HTERT RPE-1 (cell line): ENCODE measurements around the gene SNX13.
"Not testable (repeated sequence)": the region's sequence is repeated elsewhere in the genome, so short reads cannot be mapped to it uniquely, and the experiment has no call there.

ENCODE experiments used
- in situ Hi-C: fragments of 300-500 bp; cut with MboI; formaldehyde crosslinking; loops from 4 replicates; pipeline ENCODE4 v1.14.3; 2020; ENCODE audit warnings: low sequenced_read_pairs

Gene SNX13

DNA sequence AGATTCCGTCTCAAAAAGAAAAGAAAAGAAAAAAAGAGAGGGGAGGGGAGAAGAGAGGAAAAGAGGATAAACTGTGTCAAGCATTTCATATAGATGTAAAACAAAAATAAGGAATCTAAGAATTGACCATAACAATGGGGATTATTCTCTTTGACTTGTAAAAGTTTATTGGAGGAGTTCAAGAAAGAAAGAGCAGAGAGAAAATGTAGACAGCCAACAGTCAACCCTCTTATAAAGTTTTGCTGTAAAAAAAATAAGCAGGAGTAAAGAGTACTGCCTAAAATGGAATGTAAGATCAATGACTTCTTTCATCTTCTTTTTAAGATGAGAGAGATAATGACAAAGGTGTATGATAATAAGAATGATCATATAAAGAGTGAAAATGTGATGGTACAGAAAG is 87.9 kb downstream of the SNX13 start:
- in situ Hi-C loops = no loop called here

DNA sequence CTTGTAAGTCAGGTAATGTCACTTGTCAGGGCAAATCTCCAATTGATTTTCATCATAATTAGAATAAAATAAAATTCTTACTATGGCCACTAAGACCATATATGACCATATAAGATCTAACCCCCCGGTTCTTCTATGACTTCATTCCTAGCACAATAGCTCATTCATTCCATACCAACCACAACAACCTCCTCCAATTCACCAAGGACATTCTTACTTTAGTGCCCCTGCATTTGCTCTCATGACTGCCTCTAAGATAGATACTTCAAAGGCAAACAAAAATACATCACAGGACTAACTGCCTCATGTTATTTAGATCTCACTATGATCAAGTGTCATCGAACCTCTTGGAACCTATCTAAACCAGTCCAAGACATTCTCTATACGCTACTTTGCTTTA is 90.8 kb downstream of the SNX13 start:
- in situ Hi-C loops = no loop called here

DNA sequence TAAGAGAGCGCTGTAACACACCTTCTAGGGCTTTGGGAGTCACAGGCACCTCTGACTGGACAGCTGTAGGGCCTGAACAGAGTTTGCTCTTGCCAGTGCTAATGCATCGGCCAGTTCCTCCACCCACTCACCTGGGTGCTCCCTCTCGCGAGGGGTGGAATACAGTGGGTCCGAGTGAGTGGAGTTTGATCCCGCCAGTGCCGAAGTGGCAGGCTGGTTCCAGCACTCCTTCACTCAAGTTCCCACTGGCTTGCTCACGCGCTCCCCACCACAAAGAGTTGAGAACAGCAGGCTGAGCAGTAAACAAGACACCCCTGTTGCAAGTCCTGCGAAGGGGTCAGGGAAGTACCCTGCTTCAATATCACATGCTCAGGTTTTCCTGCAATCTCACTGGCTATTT is 91.8 kb downstream of the SNX13 start:
- in situ Hi-C loops = no loop called here

DNA sequence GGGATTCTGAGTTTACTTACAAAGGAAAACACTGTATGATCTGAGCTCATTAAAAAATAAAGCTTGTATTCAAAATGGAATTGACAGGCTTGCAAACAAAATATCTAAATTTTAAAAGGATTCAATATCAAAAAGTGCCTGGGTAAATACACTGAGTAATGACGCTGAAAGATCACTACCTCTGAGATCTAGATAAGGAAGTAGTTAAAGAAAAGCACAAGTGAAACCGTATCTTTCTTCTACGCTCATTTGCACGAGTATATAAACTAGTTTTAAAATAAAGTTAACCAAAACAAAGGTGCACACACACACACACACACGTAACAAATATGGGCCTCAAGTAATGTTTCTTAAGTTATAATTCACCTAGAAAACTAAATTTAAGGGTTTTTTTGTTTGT is 93.4 kb downstream of the SNX13 start:
- in situ Hi-C loops = no loop called here

DNA sequence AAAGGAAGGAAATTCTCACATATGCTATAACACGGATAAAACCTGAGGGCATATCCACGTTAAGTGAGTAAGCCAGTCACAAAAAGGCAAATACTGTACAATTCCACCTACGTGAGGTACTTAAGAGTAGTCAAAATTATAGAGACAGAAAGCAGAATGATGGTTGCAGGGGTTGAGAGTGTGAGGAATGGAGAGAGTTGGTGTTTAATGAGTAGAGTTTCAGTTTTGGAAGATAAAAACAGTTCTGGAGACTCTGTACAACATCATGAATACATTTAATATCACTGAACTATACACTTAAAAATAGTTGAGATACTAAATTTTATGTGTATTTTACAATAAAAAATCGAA is 95.1 kb downstream of the SNX13 start:
- in situ Hi-C loops = no loop called here

DNA sequence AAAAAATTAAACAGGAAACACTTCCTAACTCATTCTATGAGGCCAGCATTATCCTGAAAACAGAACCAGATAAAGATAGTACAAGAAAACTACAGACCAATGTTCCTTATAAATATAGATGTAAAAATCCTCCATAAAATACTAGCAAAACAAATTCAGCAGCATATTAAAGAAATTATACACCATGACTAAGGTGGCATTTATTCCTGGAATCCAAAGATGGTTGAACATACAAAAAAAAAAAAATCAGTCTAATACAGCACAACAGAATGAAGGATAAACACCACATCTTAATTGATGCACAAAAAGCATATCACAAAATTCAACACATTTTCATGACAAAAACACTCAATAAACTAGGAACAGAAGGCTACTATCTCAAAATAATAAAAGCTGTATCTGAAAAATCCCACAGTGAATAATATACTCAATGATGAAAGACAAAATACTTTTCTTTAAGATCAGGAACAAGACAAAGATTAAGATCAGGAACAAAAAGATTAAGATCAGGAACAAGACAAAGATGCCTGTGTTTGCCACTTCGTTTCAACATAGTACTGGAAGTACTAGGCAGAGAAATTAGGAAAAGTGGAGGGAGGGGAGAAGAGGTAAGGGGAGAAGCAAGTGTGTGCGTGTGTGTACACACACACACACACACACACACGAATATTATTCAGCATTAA is 95.6 kb downstream of the SNX13 start:
- in situ Hi-C loops = no loop called here

DNA sequence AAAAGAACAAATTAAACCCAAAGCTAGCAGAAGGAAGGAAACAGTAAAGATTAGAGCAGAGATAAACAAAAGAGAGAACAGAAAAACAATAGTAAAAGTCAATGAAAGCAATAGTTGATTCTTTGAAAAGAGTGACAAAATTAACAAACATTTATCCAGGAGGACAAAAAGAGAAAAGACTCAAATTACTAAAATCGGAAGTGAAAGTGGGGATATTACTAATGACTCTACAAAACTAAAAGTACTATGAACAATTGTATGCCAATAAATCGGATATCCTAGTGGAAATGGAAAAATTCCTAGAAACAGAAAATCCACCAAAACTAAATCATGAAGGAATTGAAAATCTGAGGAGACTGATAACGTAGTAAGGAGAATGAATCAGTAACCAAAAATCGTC is 96.3 kb downstream of the SNX13 start:
- in situ Hi-C loops = no loop called here

DNA sequence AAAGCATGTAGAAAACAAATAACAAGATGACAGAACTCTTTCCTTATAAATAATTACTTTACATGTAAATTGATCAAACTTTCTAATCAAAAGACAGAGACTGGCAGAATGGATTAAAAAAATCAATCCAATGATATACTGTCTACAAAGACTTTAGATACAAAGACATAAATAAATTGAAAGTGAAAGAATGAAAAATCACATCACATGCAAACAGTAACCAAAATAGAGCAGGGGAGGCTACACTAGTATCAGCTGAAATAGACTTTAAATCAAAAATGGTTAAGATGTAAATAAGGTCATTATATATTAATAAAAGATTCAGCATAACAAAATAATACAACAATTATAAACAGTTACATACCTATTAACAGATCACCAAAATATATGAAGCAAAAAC is 97.3 kb downstream of the SNX13 start:
- in situ Hi-C loops = no loop called here

DNA sequence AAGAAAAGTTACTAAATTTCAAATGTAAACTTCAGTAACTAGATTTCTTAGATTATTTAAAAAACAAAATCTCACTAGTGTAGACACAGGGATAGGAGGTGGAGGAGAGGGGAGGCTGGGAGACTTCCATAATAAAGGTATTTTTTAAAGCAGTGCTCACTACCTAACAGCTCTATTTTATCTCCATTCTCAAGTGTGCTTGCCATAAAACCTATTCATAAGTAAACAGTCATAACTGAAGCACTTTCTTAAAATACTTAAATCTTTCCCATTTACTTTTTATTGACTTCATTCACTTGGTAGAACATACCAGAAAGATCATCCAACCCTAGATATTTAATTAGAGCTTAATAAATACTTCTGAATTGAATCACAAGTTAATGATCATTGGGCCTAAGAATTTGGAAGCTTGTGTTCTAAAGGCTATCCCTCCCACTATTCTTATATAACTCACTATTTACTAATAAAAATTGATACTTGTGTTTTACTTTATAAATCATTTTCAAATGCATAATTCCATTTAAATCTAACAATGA is 107.4 kb downstream of the SNX13 start:
- in situ Hi-C loops = no loop called here

DNA sequence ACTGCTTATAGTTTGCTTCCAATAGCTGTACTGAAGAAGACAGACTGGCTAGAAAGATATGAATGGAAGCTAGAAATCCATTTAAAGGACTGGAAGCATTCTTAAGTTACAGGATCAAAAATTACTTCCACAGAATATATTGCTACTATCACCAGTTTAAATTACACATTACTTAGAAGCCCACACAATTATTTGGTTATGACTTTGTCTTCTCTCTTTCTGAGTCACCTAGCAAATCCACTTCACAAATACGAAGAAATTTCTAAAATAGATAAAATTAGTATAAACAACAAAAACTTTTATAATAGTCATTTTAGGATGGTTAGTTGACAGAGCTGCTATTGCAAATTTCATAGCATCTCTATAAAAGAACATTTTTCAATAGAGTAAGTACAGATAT is 108.1 kb downstream of the SNX13 start:
- in situ Hi-C loops = no loop called here

DNA sequence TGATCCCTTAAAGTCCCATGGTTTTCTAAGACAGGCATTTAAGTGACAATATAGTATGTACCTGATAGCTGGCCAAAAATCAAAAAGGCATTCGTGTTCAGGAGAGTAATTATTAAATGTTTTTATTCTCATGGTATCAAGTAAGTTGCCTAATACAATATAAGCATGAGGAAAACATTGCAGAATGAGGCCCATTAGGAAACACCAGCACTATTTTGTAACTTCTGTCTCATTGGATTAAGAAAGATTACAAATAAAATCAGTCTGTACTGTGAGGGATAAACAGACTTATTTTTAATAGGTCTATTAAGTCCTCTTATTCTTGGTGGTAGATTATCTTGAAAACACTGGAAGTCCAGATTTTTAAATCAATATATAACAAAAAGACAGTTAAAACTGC is 110.1 kb downstream of the SNX13 start:
- in situ Hi-C loops = no loop called here

DNA sequence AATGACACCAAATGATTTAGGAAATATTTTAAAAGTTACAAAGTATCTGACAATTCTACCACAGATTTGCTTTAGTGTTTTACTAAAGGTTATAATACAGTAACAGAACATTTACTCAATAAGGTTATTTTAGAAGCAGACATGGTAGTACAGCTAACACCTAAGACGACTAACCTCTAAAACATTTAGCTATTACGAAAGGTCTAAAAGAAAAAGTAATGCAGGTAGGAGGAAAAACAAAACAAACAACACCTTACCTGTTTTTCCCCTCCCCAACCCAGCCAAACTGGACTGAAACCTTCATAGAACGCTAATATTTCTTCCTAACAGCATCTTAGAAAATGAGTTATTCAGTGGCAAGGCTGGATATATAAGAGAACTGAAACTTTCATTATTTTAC is 111.3 kb downstream of the SNX13 start:
- in situ Hi-C loops = no loop called here

DNA sequence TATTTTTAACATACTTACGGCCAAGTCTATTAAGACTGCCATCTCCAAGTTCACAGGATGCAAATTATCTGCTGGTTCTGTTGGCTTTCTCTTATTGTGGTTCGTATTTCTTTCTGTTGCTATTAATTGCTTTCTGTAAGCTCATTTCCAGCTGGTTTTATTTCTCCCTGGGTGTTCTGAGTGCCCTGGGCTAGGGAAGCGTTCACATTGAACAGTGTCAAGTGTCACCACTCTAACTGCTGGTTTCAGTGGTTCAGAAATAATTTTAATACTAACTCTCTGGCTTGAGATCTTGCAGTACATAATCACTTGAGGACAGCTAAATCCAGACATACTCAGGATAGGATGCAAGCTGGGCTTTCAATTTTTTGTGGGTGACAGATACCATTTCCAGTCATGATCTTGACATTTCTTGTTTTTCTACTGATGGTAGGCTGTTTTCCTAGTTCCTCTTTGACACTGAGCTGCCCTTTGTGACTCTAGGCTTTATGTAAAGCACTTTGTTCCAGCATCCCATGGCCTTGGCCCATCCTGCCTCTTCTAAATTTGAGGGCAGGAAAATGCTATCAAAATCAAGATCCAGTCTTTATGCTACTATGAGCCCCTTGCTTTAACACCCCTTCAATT is 117.6 kb downstream of the SNX13 start:
- in situ Hi-C loops = no loop called here

DNA sequence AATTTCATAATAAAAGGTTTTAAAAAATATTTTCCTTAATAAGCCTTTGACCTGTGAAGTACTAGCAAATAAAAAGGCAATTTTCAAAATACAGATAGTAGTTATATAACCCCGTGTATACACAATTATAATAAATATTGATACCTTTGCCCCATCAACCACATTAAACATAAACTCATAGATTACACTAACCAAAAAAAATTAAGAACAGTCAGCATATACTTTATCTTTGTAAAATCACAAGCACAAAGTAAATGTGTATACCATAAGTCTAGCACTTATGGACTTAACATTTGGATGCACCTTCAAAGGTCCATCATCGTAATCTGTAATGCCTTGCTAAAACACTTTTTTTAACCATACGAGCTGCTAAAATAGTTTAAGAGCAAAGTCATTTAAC is 123.4 kb downstream of the SNX13 start:
- in situ Hi-C loops = no loop called here

DNA sequence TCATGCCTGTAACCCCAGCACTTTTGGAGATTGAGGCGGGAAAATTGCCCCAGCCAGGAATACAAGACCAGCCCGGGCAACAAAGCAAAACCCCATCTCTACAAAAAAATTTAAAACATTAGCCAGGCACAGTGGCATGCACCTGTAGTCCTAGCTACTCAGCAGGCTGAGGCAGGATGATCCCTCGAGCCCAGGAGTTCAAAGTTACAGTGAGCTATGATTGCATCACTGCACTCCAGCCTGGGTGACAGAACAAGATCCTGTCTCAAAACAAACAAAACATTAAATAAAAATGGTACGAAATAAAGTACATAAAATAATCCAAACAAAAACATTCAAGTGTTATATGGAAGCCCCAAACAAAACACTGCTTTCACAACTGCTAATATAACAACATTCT is 125.0 kb downstream of the SNX13 start:
- in situ Hi-C loops = no loop called here

DNA sequence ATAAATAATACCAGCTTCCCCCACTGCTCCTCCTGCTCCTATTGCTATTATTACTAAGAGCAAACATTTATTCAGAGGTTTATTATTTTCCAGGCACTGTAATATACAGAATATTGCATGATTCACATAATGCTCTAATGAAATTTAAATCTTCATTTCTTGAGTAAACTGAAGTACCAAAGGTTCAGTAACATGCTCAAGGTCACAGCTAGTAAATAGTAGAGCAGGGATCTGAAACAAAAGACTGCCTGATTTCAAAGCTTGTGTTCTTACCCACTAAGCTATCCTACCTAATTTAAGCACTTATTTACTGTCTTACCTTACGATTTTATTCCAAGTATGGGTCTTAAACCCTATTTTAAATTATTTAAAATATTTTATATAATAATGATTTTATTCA is 126.2 kb downstream of the SNX13 start:
- in situ Hi-C loops = no loop called here

DNA sequence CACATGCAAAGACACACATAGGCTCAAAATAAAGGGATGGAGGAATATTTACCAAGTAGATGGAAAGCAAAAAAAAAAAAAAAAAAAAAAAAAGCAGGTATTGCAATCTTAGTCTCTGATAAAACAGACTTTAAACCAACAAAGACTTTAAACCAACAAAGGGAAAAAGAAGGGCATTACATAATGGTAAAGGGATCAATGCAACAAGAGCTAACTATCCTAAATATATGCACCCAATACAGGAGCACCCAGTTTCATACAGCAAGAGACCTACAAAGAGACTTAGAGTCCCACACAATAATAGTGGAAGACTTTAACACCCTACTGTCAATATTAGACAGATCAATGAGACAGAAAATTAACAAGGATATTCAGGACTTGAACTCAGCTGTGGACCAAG is 131.1 kb downstream of the SNX13 start:
- in situ Hi-C loops = not testable (repeated sequence)

DNA sequence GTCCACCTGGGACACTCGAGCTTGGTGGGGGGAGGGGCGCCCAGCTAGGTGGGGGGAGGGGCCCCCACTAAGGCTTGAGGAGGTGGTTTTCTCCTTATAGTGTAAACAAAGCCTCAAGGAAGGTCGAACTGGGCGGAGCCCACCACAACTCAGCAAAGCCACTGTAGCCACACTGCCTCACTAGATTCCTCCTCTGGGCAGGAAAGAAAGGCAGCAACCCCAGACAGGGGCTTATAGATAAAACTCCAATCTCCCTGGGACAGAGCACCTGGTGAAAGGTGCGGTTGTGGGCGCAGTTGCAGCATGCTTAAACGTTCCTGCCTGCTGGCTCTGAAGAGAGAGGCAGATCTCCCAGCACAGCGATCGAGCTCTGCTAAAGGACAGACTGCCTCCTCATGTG is 133.1 kb downstream of the SNX13 start:
- in situ Hi-C loops = no loop called here

DNA sequence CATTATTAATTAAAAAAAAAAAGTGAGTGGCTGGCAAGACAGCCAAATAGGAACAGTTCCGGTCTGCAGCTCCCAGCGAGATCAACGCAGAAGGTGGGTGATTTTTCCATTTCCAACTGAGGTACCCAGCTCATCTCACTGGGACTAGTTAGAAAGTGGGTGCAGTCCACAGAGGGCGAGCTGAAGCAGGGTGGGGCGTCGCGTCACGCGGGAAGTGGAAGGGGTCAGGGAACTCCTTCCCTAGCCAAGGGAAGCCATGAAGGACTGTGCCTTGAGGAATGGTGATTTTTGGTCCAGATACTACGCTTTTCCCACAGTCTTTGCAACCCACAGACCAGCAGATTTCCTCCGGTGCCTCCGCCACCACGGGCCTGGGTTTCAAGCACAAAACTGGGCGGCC is 133.7 kb downstream of the SNX13 start:
- in situ Hi-C loops = no loop called here

DNA sequence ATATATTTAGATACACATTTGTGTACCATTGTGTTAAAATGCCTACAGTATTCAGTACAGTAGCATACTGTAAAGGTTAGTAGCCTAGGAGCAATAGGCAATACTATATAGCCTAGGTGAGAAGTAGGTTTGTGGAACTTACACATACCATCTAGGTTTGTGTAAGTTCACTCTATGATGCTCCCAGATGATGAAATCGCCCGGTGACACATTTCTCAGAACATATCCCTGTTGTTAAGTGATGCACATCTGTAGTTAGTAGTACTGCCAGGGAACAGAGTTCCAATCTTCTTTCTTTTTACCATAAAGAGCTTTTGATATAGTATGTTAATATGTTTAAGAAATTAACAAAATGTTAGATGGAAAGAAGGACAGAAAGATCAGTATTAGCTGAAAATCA is 138.2 kb downstream of the SNX13 start:
- in situ Hi-C loops = no loop called here

DNA sequence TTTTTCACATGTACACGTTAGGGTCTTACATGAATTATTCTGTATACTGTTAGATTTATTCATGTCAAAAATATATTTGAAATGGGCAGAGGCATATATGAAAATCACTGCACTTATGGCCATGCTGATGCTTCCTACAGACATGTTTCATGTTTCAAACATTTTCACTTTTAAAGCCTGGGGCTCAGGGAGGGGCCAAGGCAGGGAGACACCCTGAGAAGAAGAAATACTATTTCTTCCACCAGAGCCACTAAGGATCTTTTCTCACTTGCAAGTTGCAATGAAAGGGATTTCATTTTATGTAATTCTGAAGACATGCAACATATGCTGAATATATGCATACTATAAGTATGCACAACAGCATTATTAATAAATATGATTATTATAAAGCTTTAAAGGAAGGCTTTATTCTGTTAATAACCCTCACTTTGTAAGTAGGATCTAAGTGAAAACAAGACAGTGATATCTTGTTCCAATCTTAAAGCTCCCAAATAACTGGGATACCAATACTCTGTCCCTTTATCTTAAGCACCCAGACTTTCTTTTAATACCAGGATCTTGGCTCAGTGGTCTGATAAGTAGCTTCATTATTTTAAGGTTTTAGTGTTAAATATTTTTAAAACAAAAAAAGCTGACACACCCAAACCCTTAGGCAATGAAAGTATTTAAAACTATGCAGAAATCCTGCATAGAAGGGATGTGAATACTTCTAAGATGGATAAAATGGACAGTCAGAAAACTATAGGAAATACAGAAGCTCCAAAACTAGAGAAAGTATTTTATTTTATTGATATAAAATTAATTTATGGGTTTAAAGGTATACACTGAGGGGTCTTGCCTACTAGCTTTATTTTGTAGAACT is 148.0 kb downstream of the SNX13 start:
- in situ Hi-C loops = no loop called here

DNA sequence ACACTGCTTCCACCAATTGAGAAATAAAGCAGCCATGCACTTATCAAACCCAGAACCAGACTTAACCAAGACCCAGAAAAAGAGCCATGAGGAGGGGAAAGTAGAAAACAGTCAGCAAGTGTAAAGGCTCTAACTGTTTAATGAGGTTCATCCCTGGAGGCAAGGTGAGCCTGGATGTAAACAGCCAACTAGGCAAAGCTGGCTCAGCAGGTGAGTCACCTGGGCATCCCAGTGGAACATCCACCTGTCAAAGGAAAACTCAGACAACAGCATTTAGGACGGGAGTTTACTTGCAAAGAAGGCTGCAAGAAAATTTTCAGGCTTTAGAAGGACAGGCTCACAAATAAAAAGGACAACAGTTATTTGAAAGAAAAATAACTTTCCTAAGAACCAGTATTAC is 153.0 kb downstream of the SNX13 start:
- in situ Hi-C loops = no loop called here
